ENCODE measurements around the gene CTIF.
A peak's percentile ranks its signal among the peaks of the same experiment; 100 is the strongest.

The CTIF gene

DNA sequence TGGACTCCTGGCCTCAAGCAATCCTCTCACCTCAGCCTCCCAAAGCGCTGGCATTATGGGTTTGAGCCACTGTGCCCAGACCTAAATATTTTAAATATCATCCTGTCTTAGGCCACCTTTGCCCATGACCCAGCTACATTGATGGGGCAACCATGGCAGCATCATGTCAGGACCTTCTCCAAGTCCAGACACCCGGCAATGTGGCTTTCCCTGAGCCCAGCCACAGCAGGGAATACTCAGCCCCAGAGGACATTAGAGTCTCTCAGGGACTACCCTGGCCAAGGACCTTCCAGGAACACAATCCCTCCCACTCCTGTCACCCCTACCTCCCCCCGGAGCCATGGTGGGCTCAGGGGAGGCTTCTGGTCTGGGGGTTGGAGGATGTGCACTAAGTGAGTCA is 339.1 kb downstream of the CTIF start:
- no peak for DNase-seq

DNA sequence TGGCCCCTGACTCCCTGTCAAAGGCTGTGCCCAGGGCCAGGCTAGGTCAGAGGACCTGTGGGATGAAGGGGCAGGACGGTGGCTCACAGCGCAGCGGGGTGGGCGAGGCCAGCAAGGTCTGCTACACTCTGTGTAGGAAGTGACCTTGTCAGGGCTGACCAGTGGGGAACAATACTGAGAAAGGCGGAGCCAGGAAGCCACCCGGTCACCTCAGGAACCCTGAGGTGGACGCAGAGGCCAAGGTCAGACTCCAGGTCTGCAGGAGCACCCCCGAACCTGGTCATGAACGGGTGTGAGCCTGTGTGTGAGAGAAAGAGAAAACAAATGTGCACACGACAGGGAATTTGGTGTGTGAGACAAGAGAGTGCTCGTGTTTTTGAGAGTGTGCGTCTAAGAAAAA is 339.6 kb downstream of the CTIF start:
- no peak for DNase-seq

DNA sequence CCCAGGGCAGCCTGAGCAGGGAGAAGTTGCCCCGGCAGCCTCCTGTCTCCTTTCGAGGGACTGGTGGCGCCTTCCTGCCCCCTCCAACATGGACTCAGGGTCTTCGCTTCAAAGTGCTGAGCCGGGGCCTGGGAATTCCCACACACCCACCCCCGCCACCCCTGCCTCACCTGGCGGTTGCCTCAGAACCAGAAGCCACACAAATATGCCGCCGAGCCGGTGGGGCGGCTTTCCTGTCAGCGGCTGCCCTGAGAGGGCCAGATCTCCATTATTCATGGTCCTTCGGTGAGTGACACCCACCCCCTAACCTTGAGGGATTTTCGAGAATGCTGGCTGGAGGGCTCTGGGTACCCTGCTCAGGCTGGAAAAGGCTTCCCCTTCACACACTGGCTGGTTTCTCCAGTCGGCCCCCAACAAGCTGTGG is 340.2 kb downstream of the CTIF start:
- DNase-seq, result no peak

DNA sequence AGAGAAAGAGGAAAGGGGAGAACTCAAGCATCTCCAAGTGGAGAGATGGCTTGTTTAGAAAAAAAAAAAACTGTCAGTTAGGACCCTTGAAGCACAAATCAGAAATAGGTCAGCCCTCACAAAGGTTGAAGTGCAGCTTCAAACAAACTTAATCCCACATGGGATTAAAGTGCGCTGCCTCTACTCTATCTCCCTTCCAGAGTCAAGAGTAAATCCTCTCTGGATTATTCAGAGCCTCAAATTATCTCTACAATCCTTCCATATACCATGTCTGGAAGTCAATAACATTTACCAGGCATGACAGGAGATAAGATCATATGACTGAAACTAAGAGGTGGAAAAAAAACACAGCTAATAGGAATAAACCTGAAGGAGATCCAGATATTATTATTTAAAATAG is 342.1 kb downstream of the CTIF start:
- DNase-seq, result no peak

DNA sequence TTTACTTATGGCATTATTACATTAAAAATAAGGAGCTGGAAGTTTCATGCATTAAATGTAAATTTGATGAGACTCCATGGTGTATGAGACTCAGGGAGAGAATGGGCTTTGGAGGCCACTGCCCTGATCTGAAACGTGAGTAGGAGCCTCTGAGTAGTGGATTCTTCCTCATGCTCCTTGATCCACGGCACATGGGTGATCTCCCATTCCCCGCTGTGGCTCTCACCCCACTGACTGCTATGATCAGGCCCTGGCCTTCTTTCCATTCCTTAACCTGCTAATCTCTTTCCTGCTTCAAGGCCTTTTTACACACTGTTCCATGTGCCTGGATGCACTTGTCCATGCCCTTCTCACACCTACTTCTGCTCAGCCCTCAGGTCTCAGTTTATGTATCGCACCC is 343.5 kb downstream of the CTIF start:
- no peak for DNase-seq

DNA sequence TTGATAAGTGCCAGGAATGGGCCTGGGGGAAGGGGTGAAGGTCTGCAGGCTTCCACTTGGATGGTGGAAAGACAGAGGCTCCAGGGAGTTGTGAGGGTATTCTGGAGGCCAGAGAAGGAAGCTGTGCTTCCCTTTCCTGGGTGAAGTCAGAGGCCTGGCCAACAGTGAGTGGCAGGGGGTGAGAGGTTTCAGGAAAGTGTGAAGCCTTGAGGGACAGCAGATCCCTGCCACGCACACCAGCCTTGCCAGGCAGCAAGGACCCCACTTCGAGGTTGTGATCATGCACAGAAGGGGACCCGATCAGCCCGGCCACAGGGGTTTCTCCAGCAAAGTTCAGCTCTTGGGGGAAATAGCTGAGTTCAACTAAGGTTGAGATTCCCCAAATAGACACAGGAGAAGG is 345.5 kb downstream of the CTIF start:
- peak; percentile 17 for DNase-seq

DNA sequence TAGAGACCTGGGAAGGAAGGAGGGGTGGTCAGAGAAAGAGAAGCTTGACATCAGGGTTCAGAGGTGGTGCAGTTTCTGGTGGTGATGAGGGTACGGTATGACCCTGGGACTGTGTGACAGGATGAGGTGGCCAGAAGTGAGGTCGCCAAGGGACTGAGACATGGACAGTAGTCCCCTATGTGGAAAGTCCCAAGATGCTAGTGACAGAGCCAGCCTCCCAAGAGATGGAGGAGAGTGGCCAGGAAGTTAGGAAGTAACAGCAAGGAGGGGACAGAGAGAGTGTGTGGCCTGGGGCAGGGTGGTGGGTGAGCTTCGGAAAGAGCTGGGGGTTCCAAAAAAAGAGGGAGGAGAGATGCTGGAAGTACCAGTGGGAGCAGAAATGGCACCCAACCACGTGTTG is 345.9 kb downstream of the CTIF start:
- DNase-seq, result peak; percentile 17

DNA sequence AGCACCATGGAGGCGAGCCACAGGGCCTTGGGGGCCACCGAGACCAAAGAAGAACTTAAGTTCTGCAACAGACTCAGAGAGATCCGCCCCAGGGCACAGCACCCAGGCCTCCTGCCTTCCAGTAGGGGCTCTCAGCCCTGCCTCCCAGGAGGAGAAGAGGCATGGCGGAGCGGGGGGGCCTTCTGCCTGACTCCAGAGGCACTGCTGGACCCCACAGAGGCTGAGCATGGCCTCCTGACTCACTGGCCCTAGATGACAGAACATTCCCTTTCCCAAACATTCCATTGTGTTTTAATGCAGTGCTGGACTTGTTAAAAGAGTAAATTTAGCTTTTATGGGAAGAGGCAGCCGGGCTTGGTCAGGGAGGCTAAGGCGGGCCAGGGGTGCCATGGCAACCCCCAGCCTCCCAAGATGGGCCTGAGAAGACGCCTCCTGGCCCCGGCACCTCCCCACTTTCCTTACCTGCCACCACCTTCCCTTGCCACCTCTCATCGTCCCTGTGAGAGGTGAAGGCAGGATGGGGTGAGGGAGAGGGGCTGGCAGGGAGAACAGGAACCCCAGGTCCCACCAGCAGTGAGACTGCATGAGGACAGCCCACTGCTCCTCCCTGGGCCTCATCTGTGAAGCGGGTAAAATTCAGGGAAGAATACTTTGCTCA is 346.6 kb downstream of the CTIF start:
- no peak for DNase-seq

DNA sequence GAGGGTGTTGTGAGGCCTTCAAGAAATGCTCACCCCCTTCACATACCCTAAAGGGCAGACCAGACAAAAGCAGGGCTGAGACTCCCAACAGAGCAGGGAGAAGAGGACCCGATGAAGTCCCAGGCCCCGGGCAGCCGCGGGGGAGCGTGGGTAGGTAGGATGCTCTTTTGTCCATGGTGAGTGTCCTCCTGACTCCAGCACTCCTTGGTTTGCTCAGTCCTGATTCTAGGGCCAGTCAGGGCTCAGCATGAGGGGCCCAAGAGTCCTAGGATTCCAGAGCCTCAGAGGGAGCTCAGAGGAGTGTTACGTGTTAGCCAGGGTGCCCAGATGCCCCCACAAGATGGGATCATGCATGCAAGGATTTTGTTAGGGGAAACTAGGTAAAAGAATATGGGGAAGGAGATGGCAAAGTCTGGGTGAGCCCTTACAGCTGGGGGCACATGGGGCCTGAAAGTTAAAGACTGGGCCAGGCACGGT is 347.1 kb downstream of the CTIF start:
- peak; percentile 15 for DNase-seq

DNA sequence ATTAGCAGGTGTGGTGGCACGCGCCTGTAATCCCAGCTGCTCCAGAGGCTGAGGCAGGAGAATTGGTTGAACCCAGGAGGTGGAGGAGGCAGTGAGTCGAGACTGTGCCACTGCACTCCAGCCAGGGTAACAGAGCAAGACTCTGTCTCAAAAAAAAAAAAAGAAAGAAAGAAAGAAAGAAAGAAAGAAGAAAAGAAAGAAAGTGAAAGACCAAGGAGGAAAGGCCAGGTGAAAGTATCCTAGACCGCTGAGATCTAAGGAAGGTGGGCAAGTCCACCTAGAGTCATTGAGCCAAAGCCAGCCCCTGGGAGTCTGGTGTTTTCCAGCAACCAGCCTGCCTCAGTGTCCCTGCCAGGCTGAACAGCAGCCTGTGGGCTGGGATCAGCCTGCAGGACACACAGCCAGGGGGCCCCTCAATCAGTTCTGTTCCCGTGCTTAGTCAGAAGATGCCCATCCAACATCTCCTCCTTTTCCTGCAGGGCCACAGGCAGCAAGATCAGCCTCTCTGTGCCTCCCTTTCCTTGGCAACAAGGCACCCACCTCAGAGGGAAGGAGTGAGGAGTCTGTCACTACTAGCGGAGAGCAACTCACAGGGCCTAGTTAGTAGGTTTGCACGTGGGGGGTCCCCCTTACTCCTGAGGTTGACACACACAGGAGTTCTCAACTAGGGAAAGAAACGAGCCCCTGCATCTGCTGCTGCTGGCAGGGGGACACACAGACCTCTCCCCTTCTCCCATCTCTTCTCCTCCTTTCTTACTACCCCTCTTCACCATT is 347.9 kb downstream of the CTIF start:
- DNase-seq, result peak; percentile 17

DNA sequence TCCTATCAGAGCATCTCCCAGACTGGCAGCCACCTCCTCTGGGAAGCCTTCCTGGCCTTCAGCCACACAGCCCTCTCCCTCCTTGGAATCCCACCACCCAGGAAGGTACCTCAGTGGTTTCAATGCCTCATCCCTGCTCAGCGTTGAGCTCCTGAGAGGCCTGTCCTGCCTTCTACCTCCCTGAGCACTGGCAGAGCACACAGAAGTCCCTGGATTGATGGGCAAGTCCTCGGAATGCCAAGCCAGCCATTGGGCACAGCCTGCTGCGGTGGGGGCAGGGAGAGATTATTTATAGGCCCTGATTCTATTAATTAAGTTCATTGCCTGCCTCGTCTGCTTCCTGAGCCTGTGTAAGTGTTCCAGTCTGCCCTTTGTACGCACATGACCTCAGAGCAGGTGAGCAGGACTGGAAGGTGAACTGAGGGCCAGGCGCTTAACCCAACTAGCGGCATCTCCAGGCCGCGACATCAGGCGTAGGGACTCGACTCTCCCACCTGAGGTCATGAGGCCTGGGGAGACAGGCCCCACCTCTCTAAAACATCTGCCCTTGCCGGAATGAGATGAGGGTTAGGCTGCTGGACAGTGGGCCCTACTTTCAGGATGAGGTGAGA is 348.6 kb downstream of the CTIF start:
- peak; percentile 22 for DNase-seq

DNA sequence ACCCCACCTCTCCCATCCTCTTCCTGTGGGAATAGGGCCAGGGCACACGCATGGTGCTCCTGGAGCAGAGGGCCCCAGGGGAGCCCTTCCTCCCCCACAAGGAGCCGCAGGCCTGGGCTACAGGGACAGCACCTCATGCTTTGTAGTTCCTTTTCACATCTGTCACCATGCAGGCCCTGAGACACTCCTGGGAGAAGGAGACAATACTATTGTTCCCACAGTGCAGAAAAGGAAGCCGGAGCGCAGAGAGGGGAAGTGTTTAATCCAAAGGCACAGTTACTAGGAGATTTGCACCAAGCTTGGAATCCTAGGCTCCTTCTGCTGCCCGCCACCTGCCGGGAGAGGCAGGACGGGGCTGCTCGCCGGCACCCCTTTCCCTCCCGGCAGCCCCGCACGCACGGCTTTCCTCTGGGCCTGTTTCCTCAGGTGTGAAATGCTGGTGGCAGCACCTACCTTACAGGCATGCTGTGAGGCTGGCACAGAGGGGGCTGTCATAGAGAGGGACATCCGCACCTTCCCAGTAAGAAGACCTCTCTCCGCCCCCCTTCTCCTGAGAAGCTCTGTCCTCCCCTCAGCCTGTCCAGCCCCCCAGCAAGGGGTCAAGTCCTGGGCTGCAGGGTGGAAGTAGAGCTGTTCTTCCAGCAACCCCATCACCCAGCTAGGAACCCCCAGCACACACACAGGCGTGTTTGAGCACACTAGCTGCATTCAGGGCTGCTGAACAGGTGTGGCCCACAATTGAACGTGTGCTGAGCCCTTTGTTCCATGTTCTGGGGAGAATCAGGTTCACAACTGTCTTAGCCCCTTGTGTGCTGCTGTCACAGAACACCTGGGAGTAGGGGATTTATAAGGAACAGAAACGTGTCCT is 349.3 kb downstream of the CTIF start:
- peak; percentile 21 for DNase-seq

DNA sequence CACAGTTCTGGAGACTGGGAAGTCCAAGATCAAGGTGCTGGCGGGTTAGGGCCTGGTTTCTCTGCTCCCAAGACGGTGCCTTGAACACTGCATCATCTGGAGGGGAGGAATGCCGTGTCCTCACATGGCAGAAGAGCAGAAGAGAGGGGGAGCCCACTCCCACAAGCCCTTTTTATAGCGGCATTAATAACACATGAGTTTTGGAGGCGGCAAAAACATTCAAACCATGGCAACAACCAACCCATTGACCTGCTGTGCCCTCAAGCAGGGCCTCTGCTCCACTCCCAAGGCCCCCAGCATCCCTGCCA is 349.9 kb downstream of the CTIF start:
- DNase-seq, result no peak

DNA sequence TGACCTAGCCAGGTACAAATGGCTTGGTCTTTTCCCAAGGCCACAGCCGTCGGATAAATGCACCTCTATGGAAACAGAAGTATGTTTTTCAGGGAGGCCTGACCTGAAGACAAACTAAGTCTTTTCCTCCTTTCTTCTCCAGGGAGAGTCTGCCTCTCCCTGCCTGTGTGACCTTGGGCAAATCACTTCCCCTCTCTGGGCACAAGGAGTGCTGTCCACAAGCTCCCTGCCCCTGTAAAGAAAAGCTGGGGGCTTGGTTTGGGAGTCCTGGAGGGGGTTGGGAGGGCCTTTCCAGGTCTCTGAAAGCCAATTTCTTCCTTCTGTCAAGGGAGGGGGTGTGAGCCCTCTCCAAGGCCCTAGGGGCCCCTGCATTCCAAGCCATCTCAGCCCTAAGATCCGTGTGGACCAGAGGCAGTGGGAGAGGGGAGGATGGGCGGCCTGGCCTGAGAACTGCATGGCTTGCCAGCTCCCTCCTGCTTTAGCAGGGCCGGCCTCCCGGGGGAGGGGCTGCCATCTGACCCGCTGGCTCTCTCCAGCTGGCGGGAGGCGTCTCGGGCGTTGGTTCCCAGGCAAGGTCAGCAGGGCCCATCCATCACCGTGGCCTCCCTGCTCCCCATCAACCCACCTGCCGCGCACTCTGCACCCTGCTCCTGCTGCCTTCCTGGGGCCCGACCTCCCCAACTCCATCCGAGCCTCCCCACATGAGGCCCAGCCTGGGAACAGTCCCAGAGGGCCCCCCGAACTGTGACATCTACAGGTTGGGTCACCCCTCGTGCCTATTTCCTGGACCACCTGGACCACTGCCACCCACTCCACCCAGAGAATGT is 350.5 kb downstream of the CTIF start:
- DNase-seq, result peak; percentile 24

DNA sequence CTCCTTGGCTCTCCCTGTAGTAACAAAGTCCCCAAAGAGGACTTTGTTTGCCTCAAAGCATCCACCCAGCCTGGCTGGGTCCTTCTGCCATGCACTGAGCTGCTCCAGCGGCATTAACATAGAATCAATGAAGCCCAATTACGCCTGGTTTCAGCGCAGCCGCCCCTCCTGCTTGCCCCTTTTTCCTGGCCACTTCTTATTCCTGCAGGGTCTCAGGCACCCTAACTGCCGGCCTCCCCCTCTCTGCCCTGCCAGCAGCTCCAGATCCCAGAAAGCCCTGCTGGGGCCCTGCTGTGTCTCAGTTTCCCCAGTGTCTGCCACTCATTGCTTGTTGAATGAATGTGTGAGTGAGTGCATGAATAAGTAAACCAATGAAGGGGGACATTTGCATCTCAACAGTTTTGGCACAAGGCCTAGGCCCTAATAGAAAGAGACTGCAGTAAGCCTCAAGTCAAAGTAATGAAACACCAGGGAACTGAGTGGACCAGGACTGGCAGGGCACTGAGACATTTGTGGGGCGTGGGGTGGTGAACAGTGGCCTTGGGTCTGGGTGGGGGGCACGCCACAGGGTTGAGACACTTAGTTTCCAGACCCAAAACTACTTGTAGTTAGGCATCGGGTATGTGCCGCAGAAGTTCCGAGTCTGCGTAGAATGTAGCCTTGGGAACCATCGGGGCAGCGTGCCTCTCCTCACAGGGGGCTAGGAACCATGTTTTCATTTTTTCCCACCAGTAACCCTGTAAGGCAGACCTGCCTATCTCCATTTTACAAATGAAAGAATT is 351.3 kb downstream of the CTIF start:
- no peak for DNase-seq

DNA sequence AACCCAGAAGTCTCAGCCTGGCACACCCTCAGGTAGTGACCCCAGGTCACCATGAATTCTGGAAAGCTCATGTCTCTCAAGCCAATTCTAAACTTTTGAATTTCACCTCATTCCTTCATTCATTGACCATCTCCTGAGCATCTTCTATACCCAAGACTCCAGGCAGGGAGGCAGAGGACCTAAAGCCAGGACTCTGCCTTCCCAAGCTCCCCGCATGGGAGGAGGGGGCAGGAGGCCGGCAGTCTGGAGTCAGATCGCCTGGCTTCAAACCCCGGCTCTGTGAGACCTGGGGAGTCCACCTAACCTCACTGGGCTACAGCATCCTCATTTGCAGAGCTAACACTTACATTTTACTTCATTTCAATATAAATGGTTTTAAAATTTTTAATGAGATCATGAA is 352.9 kb downstream of the CTIF start:
- DNase-seq, result no peak

DNA sequence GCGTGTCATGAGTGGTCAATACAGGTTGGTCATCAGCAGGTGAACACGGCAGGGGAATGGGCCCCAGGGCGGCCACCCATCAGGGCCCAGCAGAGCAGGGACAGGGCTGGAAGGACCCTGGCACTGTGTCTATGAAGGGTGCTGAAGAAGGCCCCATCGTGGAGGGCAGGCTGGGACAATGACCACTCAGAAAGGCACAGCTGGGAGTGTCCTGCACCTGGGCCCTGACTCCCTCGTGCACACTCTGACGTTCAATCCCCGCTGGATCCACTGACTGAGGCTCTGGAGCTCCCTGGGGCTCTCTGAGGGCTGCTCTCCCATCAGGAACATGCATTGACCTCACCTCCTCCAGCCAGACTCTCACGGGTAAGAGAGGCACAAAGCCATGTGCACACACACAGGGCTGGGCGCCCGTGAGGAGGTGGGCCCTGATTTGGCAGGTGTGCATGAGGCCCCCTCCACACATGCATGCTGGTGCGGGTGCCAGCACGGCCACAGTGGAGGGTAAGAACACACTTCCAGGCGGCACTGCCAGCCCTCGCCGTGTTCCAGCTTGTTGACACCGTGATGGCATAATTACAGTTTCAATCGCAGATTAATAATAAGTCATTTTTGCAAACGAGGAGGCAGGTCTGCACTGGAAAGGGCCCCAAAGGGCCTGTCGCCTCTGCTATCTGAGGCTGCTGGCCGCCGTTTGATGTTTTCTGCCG is 353.5 kb downstream of the CTIF start:
- DNase-seq, result no peak

DNA sequence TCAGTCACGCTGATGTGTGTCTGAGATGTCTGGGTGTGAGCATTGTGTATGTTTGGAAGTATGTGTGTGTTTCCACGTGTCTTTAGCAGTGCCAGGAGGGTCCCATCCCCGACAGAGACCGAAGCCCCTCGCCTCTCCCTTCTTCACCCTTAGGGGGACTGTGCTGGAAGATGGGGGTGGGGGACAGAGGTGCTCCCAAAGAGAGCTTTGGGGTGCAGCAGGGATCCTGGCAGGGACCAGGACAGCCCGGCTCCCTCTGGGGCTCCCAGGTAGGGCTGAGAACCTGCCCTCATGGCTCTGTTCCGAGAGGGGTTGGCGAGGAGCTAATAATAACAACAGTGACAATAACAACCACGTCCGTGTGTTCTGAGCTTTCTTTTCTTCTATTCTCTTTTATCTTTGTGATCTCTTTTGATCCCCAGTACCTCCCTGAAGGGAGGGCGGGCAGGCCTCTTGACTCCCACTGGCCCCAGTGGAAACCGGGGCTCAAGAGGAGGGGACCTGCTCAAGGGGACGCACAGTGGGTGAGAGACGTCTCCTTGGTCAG is 354.3 kb downstream of the CTIF start:
- DNase-seq, result no peak

DNA sequence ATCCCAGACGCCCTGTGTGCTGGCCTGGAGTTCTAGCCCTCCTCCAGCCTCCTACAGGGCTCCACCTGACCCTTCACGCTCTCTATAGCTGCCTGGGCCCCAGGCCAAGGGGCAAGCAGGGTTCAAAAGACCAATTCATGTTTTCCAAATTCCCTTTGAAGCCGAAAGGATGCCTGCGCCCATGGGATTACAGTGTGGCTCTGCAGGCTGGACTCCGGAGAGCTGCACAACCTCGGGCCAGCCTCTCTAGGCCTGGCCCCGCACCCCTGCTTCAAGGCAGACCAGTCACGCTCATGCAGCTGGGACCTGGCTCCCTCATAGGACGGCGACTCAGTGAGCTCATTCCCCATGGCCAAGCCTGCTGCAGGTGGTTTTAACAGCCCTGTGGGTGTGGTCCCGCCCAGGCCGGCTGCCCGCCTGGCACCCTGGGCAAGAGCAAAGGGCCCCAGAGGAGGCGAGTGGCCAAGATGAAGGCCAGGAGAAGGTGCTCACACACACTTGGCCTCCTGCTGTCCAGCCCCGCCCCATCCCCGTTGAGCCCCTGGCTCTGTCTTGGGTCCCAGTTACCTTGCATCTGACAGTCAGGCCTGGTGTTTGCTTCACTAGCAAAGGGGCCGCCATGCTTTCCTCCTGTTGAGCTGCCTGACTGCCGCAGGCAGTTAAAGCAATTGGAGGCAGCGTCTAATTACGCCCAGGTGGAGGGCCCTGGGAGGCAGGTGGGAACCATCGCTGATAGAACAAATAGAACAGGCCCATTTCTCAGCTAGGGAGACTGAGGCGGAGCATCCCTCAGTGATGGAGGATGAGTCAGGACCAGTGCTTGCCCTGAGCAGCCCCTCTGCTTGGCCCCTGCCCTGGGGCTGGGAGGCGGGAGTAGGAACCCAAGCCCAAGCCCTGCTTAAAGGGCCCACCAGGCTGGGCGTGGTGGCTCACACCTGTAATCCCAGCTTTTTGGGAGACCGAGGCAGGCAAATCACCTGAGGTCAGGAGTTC is 355.1 kb downstream of the CTIF start:
- no peak for DNase-seq

Measured in activated CD4-positive, CD25-positive, alpha-beta regulatory T cell treated with anti-CD3 and anti-CD28 coated beads, Interleukin-2, amount 50 U/mL, for 72 hours (primary cell).